ENCODE measurements around the gene TMPRSS11A.

GRCh38 chr4:67935888-67936287 lies 27.4 kb downstream of the TMPRSS11A start:
- TF ChIP-seq CTCF (IDR thresholded peaks at IDR 0.05; ENCODE audit: low read depth, low read length, poor library complexity, severe bottlenecking): no peak
- TF ChIP-seq EZH2phosphoT487 (IDR thresholded peaks at IDR 0.05; ENCODE audit: borderline replicate concordance, low read length): no peak
